ENCODE measurements around the gene MAD1L1.

The MAD1L1 gene

GRCh38 chr7:1988533-1988930, 244.2 kb downstream of the MAD1L1 start:
- Histone ChIP-seq H3K4me3 (ENCODE audit: low read depth, low read length) (no peak overlapping the region), H3K9me3 (ENCODE audit: control insufficient read depth, insufficient read depth, low read depth, low read length) (no peaks in the 10 kb centered on the region), H3K36me3 (ENCODE audit: control insufficient read depth in 2 of 2, insufficient read depth in 1 of 2, low read length in 2 of 2) (no peaks in the 10 kb centered on the region), H3K27ac (ENCODE audit: extremely low read depth, low read depth, low read length) (no peak overlapping the region), H3K4me1 (ENCODE audit: control insufficient read depth, insufficient read depth, low read length) (no peaks in the 10 kb centered on the region)
- POLR2A ChIA-PET = no interaction called here
- CTCF ChIA-PET = no interaction called here
- no peak for TF ChIP-seq ZNF785 (tag by site-specific recombination; IDR thresholded peaks at IDR 0.05)
- TF ChIP-seq ZNF580 (tag by site-specific recombination; IDR thresholded peaks at IDR 0.05) = no peak
- TF ChIP-seq, protein P1, sequence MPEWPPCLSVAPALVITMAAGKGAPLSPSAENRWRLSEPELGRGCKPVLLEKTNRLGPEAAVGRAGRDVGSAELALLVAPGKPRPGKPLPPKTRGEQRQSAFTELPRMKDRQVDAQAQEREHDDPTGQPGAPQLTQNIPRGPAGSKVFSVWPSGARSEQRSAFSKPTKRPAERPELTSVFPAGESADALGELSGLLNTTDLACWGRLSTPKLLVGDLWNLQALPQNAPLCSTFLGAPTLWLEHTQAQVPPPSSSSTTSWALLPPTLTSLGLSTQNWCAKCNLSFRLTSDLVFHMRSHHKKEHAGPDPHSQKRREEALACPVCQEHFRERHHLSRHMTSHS (tag by site-specific recombination; IDR thresholded peaks at IDR 0.05) = no peak
- no peak for TF ChIP-seq ZNF280C (tag by site-specific recombination; IDR thresholded peaks at IDR 0.05)
- TF ChIP-seq ZNF830 (tag by site-specific recombination; IDR thresholded peaks at IDR 0.05; ENCODE audit: low read depth) = no peak
- TF ChIP-seq ZNF391 (tag by site-specific recombination; IDR thresholded peaks at IDR 0.05; ENCODE audit: borderline replicate concordance, low read depth) = no peak
- TF ChIP-seq, protein P2, sequence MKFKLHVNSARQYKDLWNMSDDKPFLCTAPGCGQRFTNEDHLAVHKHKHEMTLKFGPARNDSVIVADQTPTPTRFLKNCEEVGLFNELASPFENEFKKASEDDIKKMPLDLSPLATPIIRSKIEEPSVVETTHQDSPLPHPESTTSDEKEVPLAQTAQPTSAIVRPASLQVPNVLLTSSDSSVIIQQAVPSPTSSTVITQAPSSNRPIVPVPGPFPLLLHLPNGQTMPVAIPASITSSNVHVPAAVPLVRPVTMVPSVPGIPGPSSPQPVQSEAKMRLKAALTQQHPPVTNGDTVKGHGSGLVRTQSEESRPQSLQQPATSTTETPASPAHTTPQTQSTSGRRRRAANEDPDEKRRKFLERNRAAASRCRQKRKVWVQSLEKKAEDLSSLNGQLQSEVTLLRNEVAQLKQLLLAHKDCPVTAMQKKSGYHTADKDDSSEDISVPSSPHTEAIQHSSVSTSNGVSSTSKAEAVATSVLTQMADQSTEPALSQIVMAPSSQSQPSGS (tag by site-specific recombination; IDR thresholded peaks at IDR 0.05; ENCODE audit: low read depth) = no peak
- no peak for TF ChIP-seq ZNF621 (tag by site-specific recombination; IDR thresholded peaks at IDR 0.05)
- TF ChIP-seq ZNF777 (tag by site-specific recombination; IDR thresholded peaks at IDR 0.05; ENCODE audit: borderline replicate concordance) = no peak
- TF ChIP-seq ZNF132 (tag by site-specific recombination; IDR thresholded peaks at IDR 0.05; ENCODE audit: borderline replicate concordance) = no peak
- TF ChIP-seq ZNF660 (tag by site-specific recombination; IDR thresholded peaks at IDR 0.05) = no peak
- no peak for TF ChIP-seq ZNF174 (tag by site-specific recombination; IDR thresholded peaks at IDR 0.05)
- no peak for TF ChIP-seq ZNF37A (tag by site-specific recombination; IDR thresholded peaks at IDR 0.05)
- no peak for TF ChIP-seq ZNF776 (tag by site-specific recombination; IDR thresholded peaks at IDR 0.05; ENCODE audit: borderline replicate concordance)
- no peak for TF ChIP-seq ZNF473 (tag by site-specific recombination; IDR thresholded peaks at IDR 0.05)
- no peak for TF ChIP-seq ZNF394 (tag by site-specific recombination; IDR thresholded peaks at IDR 0.05; ENCODE audit: borderline replicate concordance)
- no peak for TF ChIP-seq ZIC2 (tag by site-specific recombination; IDR thresholded peaks at IDR 0.05)
- TF ChIP-seq KLF16 (tag by site-specific recombination; IDR thresholded peaks at IDR 0.05) = no peak
- no peak for TF ChIP-seq GLIS2 (tag by site-specific recombination; IDR thresholded peaks at IDR 0.05)
- no peak for TF ChIP-seq ZNF423 (tag by site-specific recombination; IDR thresholded peaks at IDR 0.05)

DNA sequence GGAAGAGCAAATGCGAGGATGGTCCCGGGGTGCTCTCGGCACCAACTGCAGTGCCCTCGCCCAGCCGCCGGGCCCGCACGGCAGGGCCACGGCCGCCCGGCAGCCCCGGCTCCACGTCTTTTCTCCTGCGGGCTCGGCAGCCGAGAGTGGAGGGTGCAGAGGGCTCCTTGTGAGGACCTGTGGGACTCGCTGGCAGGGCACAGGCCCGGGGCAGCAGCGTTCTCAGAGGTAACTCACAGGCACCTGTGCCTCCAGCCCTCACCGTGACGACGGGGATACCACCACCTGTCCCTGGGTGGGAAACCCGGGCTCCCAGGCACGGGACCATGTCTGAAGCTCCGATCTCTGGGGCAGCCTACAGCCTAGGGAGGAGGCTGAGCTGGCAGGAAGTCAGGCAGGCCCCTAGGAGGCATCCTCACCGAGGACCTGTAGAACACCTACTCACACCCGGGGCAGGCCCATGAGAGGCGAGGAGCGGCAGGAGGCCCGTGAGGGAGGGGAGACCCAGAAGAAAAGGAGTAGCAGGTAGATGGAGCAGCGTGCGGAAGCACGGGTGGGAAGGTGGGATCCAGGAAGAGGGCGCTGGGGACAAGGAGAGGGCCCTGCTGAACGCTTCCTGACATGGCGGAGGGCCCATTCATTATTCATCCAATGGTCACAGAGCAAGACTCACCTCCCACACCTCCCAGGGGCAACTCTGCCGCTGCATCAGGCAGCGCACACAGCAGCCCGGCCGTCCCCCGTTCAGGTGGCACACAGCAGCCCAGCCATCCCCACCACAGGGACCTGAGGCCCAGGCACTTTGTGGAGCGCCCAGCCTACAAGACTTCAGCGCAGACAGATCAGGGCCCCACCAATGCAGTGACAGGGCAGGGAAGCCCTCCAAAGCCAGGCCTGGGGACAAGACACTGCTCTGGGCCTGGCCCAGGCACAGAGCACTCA, 244.9 kb downstream of the MAD1L1 start:
- no peaks in the 10 kb centered on the region for H3K36me3 ChIP-seq (ENCODE audit: control insufficient read depth in 2 of 2, insufficient read depth in 1 of 2, low read length in 2 of 2)
- H3K4me1 ChIP-seq (ENCODE audit: control insufficient read depth, insufficient read depth, low read length) = no peaks in the 10 kb centered on the region
- POLR2A ChIA-PET = no interaction called here
- CTCF ChIA-PET = no interaction called here
- H3K27ac ChIP-seq (ENCODE audit: extremely low read depth, low read depth, low read length) = no peak overlapping the region
- no peaks in the 10 kb centered on the region for H3K9me3 ChIP-seq (ENCODE audit: control insufficient read depth, insufficient read depth, low read depth, low read length)
- no peak overlapping the region for H3K4me3 ChIP-seq (ENCODE audit: low read depth, low read length)
- TF ChIP-seq ZFP41 (tag by site-specific recombination; IDR thresholded peaks at IDR 0.05; ENCODE audit: borderline replicate concordance) (no peak), ZNF830 (tag by site-specific recombination; IDR thresholded peaks at IDR 0.05; ENCODE audit: low read depth) (no peak), ZNF600 (tag by site-specific recombination; IDR thresholded peaks at IDR 0.05) (no peak), ZNF555 (tag by site-specific recombination; conservative IDR thresholded peaks at IDR 0.05) (no peak), KLF16 (tag by site-specific recombination; IDR thresholded peaks at IDR 0.05) (no peak), ZFHX2 (tag by site-specific recombination; conservative IDR thresholded peaks at IDR 0.05) (no peak), ZNF423 (tag by site-specific recombination; IDR thresholded peaks at IDR 0.05) (no peak), ZNF692 (tag by site-specific recombination; IDR thresholded peaks at IDR 0.05) (no peak), ZNF561 (tag by site-specific recombination; IDR thresholded peaks at IDR 0.05; ENCODE audit: borderline replicate concordance) (no peak), ZNF701 (tag by site-specific recombination; IDR thresholded peaks at IDR 0.05) (no peak), ZNF792 (tag by site-specific recombination; IDR thresholded peaks at IDR 0.05) (no peak)

Measured in HEK293 (cell line).